22Rv1 (cell line): ENCODE data around the gene EGF.

Experiments
- H3K27ac ChIP-seq: fragments of 450-650 bp; 2 replicates; pipeline ENCODE4 v1.5.1; 2017
- ZFX ChIP-seq: fragments of 450-650 bp; IDR thresholded peaks from 2 replicates; pipeline ENCODE4 v1.6.1; 2017; ENCODE audit warnings: antibody characterized with exemption, borderline replicate concordance
- TF ChIP-seq, protein P1 (sequence below): fragments of 450-650 bp; IDR thresholded peaks from 2 replicates; pipeline ENCODE4 v1.5.1; 2017; ENCODE audit warnings: mild to moderate bottlenecking

Gene EGF

DNA sequence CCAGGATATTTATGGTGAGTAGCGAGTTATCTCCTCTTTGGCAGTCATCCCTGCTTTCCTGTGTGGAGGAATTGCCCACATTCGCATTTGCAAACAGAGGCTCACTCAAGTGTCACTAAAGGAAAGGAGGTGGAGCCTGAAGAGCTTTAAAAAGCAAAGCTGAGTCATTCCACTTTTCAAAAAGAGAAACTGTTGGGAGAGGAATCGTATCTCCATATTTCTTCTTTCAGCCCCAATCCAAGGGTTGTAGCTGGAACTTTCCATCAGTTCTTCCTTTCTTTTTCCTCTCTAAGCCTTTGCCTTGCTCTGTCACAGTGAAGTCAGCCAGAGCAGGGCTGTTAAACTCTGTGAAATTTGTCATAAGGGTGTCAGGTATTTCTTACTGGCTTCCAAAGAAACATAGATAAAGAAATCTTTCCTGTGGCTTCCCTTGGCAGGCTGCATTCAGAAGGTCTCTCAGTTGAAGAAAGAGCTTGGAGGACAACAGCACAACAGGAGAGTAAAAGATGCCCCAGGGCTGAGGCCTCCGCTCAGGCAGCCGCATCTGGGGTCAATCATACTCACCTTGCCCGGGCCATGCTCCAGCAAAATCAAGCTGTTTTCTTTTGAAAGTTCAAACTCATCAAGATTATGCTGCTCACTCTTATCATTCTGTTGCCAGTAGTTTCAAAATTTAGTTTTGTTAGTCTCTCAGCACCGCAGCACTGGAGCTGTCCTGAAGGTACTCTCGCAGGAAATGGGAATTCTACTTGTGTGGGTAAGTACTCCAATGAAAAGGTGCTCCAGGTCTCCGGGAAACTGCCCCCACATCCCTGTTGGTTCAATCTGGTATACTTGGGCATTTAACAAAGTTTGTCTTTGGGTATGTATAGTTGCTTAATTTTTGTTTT is at the start of gene EGF:
TSS of gene EGF (plus strand) at position 178 of the 890 bp plus-strand sequence. CDS start at position 631, 453 bp downstream.
- TF ChIP-seq ZFX: no peak
- TF ChIP-seq, protein P1, sequence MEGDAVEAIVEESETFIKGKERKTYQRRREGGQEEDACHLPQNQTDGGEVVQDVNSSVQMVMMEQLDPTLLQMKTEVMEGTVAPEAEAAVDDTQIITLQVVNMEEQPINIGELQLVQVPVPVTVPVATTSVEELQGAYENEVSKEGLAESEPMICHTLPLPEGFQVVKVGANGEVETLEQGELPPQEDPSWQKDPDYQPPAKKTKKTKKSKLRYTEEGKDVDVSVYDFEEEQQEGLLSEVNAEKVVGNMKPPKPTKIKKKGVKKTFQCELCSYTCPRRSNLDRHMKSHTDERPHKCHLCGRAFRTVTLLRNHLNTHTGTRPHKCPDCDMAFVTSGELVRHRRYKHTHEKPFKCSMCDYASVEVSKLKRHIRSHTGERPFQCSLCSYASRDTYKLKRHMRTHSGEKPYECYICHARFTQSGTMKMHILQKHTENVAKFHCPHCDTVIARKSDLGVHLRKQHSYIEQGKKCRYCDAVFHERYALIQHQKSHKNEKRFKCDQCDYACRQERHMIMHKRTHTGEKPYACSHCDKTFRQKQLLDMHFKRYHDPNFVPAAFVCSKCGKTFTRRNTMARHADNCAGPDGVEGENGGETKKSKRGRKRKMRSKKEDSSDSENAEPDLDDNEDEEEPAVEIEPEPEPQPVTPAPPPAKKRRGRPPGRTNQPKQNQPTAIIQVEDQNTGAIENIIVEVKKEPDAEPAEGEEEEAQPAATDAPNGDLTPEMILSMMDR: no peak
- 0 out of 2 replicates have a peak within 1 kb of the TSS, but pooled peaks have one; percentile 25 for H3K27ac ChIP-seq

DNA sequence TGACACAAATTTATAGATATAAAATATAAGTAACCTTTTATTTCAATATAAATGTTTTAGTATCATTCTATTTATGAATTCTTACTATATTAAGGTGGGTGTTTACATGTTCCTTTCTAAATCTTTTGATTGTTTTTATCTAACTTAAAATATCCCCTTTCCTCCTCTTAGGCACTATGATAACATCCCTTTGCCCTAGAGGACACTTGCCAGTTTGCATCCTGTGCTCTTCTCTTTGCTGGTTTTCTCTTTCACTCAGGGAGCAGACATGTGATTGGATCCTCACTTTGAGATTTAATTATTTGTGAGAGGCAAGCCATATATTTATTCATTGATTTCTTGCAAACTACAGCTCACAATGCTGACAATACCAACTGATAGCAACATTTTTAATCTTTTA is 48.5 kb upstream of the EGF start:
- H3K27ac ChIP-seq: no peak overlapping the region
- no peak for TF ChIP-seq ZFX
- TF ChIP-seq, protein P1: no peak

DNA sequence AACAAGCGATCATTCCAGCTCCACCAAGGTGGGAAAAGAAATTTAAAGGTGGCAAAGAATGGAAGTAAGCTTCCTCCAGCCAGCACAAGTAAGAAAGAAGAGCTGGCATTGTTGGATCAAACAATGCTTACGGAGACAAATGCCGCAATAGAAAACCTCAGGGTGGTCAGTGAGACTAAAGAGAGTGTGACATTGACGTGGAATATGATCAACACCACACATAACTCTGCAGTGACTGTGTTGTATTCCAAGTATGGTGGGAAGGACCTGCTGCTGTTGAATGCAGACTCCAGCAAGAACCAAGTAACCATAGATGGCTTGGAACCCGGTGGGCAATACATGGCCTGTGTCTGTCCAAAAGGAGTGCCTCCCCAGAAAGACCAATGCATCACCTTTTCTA is 42.6 kb upstream of the EGF start:
- no peak for TF ChIP-seq ZFX
- TF ChIP-seq, protein P1: no peak
- H3K27ac ChIP-seq: no peak overlapping the region

DNA sequence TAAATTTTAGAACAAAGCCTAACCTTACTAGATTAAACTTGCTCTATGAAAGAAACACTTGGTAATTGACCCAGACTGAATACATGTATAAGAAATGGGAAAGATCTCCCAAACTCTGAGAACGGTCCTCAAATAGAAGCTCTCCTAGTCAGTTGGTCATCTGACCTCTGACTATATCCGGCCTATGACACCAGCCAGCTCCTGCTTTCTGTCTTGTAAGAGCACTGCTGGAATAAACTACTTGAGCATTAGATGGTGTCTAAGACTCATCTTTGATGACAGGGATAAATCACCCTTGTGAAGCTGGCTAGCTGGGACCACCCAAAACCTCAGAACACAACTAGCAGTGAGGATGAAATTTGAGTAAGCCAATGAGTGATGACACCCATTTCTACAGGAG is 40.6 kb upstream of the EGF start:
- no peak for TF ChIP-seq ZFX
- TF ChIP-seq, protein P1: no peak
- no peak overlapping the region for H3K27ac ChIP-seq

DNA sequence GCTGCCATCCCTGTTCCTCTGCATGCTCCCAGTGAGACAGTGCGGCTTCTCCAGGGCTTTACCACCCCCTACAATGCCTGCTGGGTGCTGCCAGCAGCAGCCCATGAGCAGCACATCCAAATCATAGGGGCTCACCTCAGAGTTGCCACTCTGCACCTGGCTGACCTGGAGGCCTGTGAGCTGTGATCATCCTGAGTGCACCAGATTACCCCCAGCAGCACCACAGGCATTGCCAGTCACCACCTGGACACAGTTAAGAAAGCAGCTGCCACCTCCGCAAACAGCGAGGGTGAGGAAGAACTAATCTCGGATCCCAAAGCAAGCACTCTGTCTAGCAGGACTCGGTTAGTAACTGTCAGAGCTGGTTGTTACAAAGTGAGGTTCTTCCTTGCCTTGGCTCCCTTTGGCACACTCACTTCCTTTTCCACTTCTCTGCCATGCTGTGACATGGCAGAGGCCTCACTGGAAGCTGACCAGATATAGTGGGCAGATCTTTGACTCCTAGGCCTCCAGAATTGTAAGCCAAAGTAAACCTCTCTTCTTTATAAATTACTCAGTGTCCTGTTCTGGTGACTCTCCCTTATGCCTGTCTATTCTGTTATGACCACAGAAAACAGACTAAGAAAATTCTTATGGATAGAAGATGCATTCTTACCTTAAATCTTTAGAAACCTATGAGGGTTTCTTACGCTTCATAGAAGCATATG is 39.6 kb upstream of the EGF start:
- TF ChIP-seq, protein P1: no peak
- TF ChIP-seq ZFX: no peak
- H3K27ac ChIP-seq: no peak overlapping the region

DNA sequence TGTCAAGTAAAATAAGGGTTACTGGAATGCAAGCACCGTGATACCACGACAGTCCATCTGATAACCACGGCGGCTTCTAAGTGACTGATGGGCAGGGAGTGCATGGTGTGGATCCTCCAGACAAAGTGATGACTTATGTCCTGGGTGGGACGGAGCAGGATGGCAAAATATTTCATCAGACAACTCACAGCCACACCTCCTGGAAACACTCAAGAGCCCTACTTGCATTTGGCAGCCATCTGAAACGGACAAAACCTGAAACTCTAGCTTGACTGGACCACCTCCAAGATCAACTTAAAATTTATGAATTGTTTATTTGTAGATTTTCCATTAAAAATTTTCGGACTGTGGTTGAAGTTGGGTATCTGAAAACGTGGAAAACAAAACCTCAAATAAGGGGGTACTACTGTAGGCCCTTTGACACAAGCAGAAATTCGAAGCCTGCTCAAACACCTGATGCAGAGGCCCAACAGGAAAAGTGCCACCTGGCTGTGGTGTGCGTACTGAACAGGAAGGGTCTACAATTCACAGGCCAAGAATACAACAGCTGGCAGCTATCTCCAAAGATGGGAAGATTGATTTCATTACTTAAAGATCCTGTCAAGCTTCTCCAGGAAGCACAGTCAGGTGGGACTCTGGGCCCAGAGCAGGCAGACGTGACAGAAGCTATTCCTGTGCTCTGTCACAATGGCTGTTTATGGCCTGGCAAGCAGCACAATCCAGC is 38.7 kb upstream of the EGF start:
- H3K27ac ChIP-seq: no peak overlapping the region
- TF ChIP-seq, protein P1: peak; percentile 26
- no peak for TF ChIP-seq ZFX
